ENCODE measurements around the gene HOXA6.

HOXA6 gene

DNA sequence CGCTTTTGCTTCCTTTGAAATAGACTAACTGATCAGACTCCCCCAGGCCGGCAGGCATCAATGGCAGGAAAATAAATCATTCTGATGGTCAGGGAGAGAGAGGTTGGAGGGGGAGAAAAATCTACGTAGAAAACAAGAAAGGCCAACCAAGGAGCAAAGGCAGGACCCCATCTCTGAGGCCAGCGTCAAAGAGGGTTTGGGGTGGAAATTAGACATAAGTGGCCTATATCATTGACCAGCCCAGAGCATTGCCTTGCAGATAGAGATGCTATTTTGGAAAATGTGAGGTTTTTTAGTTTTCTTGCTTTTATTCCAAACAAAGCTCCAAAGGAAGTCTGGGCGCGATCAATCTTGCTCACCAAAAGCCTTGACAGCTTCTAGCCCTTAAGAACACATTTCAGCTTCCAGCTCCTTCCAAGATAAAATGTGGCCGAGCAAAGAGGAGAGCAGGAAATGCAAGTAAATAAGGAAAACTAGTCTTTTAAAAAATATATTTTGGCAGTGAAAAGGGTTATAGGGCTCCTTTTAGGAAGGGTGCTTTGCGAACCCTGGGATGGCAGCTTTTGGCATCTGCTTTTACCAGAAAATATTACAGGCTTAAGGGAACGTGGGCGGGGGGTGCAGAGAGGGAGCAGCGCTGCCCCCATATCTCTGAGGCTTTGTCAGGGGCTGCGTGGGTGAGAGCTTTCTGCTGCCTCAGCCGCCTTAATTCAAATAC, 43.1 kb downstream of the HOXA6 start:
- DNase-seq (ENCODE audit: low read depth): no peak
- H3K4me3 ChIP-seq (ENCODE audit: low read depth, low read length): no peak overlapping the region
- TF ChIP-seq CTCF (conservative IDR thresholded peaks at IDR 0.05; ENCODE audit: low read depth, low read length): no peak

DNA sequence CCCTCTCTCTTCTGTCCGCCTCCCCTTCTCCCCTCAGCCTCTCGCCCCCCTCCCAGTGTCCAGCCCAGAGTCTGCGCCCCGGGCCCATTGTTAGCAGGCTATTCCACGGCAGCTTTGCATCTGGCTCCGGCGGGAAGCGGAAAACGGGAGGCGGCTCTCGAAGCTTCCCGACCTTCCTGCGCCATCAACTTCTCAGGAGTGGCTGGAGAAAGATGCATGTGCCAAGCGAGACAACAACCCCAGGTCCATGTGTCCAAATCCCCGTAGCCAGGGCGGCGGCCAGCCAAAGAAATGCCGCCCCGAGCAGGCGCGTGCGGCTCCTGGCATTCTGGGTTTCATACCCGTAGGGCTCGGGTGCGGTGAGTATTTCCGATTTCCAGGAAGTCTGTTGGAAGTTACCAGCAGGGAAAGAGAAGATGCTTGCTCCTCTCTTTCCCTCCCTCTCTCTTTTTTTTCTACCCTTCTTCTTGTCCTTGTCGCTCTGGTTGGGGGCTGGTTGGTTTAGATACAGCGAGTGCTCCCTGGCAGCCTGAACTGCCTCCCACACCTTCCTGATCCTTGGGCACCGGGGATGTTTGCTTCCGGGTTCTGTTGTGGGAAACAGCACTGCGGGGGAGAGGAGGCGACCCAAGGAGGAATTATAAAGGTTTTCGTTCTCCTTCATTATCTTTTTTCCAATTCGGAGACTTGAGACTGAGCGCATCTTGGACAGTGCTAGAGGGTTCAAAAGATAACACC, 43.9 kb downstream of the HOXA6 start:
- no peak for TF ChIP-seq CTCF (conservative IDR thresholded peaks at IDR 0.05; ENCODE audit: low read depth, low read length)
- no peak for DNase-seq (ENCODE audit: low read depth)
- no peak overlapping the region for H3K4me3 ChIP-seq (ENCODE audit: low read depth, low read length)

GRCh38 chr7:27102581-27103442, 44.8 kb downstream of the HOXA6 start, which contains the start of gene HOXA2:
TSS of gene HOXA2 (minus strand) at chr7:27102683. CDS start at chr7:27102500, 183 bp downstream.
- no peak for DNase-seq (ENCODE audit: low read depth)
- no peak for TF ChIP-seq CTCF (conservative IDR thresholded peaks at IDR 0.05; ENCODE audit: low read depth, low read length)
- no peak within 1 kb of the TSS for H3K4me3 ChIP-seq (ENCODE audit: low read depth, low read length)

- no peak for DNase-seq (ENCODE audit: low read depth)
- no peak overlapping the region for H3K4me3 ChIP-seq (ENCODE audit: low read depth, low read length)
Measured at GRCh38 chr7:27101957-27102580, 45.5 kb downstream of the HOXA6 start.

DNA sequence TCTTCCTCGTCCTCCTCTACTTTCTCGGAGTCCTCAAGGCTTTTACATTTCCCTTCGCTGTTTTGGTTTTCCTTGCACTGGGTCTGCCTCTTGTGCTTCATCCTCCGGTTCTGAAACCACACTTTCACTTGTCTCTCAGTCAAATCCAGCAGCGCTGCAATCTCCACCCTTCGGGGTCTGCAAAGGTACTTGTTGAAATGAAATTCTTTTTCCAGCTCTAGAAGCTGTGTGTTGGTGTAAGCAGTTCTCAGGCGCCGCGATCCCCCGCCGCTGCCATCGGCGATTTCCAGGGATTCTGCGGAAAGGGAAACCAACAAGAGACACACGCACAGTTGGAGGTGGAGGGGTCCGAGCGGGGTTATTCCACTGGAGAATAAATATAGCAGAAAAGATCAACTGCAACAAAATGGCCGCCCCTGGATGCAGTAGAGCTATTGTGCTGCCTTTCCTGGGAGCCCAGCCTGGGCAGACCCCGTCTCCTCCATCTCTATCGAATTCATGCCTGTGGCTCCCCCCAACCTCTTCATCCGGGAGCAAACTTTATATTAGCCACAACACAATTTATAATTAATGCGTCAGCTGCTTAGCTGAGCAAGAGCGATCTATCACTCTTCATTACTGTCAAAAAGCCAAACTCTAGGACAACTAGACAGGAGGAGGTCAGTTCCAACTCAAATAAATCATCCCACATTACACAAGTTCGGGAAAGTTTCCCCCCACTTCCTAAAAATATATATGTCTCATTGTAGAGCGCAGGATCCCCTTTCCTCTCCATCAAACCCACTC, 46.2 kb downstream of the HOXA6 start:
- H3K4me3 ChIP-seq (ENCODE audit: low read depth, low read length): no peak overlapping the region
- no peak for DNase-seq (ENCODE audit: low read depth)
- TF ChIP-seq CTCF (conservative IDR thresholded peaks at IDR 0.05; ENCODE audit: low read depth, low read length): no peak

More at GRCh38 chr7:27101957-27102580, 45.5 kb downstream of the HOXA6 start:
- TF ChIP-seq CTCF (conservative IDR thresholded peaks at IDR 0.05; ENCODE audit: low read depth, low read length): no peak

- no peak overlapping the region for H3K4me3 ChIP-seq (ENCODE audit: low read depth, low read length)
Measured at GRCh38 chr7:27100694-27101170, 46.8 kb downstream of the HOXA6 start.

More at GRCh38 chr7:27100694-27101170, 46.8 kb downstream of the HOXA6 start:
- TF ChIP-seq CTCF (conservative IDR thresholded peaks at IDR 0.05; ENCODE audit: low read depth, low read length): no peak
- no peak for DNase-seq (ENCODE audit: low read depth)

Data from choroid plexus epithelial cell (primary cell).